OCI-LY7 (cell line): ENCODE data around the gene ACVR1.

Experiments used
- CTCF ChIP-seq: fragments of 200-600 bp; sonication (generic); conservative IDR thresholded peaks from 2 replicates; pipeline ENCODE4 v1.5.1; 2014; ENCODE audit warnings: mild to moderate bottlenecking, antibody characterized with exemption, low read length, moderate library complexity, mixed read lengths
- EZH2phosphoT487 ChIP-seq: fragments of 200-600 bp; sonication (generic); IDR thresholded peaks from 2 replicates; pipeline ENCODE4 v1.6.1; 2018; ENCODE audit warnings: low read depth, borderline replicate concordance, mild to moderate bottlenecking, mixed run types, antibody characterized with exemption, low read length, moderate library complexity, mixed read lengths

- TF ChIP-seq CTCF (no peak), EZH2phosphoT487 (no peak)
Observed at GRCh38 chr2:157808421-157808820, 67.7 kb downstream of the ACVR1 start.
